HG03039 (cell line): ENCODE data around the gene ELFN1.

ENCODE experiments used
- ATAC-seq: cut with Tn5 transposase; IDR thresholded peaks from one replicate; pipeline ENCODE4 v1.9.1; 2021; ENCODE audit warnings: mild to moderate bottlenecking, moderate library complexity; ENCODE audit not compliant: unreplicated experiment

ELFN1 gene

DNA sequence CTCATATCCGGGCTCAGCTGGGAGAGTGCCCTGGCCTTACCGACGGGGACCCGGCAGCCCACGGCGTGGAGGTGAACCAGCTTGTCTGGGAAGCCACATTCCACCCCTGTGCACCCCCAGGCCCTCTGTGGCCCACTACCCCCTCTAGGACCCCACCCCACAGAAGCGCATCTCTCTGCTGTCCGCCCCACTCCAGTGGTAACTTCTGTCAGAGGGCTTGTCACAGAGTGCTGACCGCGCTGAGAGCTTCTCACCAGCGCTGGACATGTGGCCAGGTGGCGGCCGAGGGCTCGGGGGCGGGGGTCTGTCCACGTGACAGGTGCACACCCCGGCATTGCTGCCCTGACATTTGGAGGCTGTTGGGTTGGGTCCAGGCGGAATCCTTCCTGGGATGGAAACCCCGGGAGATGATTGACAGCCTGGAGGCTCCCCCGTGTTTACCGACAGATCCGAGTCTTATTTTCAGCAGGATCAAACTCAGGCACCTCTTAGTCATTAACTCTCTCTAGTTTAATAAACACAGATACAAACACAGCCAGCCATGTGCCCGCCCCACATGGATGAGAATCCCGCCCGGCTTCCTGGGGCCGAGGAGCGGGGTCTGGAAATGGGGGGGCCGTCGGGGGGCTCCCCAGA lies 5.1 kb downstream of the ELFN1 start:
- no peak for ATAC-seq

DNA sequence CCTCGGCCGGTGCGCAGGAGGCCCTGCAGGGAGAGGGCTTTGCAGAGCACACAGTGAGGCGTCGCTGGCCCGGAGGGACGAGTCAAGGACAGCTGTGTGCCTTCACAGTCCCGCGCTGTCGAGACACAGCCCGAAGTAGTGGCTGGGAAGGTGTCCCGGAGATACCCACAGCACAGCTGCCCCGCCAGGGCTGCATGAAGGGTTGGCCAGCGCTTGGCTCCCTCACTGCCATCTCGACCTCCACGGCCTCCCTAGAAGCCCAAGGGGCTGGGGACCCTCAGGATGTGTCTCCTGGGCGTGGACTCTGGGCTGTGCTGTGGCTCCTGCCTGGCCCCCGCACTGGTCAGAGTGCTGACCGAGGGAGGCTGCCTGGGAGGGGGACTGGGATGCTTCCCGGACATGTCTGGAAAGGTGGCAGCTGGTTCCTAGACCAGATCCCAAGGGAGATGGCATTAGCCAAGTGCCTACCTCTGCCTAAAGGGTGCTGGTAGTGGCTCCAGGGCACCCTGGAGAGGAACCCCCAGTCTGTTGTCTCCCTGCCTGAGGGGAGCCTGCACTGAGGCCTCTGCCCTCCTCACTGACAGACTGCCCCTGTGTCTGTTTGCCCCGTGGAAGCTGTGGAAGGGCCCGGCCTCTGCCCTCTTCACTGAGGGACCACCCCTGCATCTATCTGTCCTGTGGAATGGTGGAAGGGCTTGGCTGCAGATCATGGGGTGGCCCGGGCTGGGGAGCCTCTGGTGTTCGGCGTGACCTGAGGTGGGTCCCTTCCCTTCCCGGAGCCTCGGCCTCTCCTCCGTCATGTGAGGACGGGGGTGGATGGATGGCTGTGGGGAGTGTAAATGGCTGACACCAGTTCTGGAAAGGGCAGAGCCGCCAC lies 5.8 kb downstream of the ELFN1 start:
- ATAC-seq = no peak

- no peak for ATAC-seq
These were observed 6.5 kb downstream of the ELFN1 start for GRCh38 chr7:1676550-1677078.

- ATAC-seq = no peak
These were observed 7.4 kb downstream of the ELFN1 start for GRCh38 chr7:1677206-1678080.

- no peak for ATAC-seq
These were observed 8.0 kb downstream of the ELFN1 start for GRCh38 chr7:1678081-1678543.

DNA sequence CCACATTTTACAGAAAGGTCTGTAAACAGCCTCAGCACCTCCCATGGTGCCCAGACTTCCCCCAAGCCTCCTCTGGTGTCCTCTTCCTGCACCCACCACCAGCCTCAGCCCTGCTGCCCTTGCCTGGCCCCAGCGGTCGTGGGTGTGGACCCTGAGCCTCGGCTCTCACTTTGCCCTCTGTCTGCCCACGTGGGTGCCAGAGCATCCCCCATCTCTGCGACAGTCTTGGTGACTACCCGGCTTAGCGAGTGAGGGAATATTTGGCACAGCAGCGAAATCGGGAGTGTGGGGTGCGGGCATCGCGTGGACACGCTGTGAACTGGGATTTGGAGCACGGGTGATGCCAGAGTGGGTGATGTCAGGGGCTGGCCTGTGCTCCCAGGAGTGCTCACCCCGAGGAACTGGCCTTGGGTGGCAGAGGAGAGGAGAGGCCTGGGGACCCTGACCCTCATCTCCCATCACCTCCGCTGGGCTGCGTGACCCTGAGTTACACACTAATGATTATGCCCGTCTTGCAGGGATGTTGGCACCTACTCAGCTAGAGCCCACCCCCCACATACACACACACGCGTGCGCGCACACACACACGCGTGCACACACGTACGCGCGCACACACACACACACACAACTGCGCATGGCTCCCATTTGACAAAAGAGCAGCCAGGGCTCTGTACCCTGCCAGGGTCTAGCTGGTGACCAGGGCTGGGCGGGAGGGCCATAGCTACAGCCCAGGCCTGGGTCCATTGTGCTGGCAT lies 8.7 kb downstream of the ELFN1 start:
- no peak for ATAC-seq

GRCh38 chr7:1679326-1679965 lies 9.4 kb downstream of the ELFN1 start:
- ATAC-seq = no peak

- no peak for ATAC-seq
These were observed 10.1 kb downstream of the ELFN1 start for GRCh38 chr7:1679966-1680730.

DNA sequence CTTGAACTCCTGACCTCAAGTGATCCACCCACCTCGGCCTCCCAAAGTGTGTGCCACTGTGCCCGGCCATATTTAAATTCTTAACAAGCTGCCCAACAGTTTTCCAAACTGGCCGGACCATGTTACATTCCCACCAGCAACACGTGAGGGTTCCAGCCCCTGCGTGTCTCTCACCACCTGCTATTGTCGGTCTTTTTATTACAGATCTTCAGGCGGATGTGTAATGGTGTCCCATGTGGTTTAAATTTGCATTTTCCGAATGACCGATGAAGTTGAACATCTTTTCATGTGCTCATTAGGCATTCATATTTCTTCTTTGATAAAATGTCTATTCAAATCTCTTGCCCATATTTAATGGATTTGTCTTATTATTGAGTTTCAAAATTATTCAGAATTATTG lies 11.5 kb downstream of the ELFN1 start:
- no peak for ATAC-seq

GRCh38 chr7:1685000-1685624 lies 15.0 kb downstream of the ELFN1 start:
- no peak for ATAC-seq

DNA sequence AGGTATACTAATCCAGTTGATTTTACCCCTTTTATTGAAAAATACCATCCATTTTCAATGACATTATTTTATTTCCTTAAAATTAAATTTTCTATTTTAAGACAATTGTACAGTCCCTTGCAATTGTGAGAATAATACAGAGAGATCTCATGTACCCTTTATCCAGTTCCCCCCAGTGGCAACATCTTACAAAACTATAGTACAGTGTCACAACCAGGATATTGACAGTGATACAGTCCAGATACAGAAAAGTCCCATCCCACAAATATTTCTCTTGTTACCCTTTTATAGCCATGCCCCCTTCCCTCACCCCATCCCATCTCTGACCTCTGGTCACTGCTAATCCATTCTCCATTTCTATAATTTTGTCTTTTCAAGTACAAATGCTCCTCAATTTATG lies 18.5 kb downstream of the ELFN1 start:
- ATAC-seq = no peak

DNA sequence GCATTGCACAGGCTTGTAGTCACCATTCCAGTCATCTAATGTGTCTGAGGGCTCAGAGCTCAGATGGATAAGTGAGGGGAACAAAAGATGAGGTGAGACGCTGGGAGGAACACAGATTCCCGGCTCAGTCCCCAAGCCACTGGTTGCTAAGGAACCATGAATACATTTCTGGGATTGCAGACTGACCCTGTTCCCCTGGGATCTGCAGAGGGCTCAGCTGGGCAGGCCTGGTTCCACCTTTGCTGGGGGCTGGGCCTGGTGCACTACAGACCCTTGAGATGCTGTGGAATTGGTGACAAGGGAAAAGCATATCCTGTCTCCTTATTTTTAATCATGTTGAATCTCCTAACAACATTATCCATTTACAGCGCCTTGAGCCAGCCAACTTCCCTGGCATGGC lies 19.2 kb downstream of the ELFN1 start:
- no peak for ATAC-seq

DNA sequence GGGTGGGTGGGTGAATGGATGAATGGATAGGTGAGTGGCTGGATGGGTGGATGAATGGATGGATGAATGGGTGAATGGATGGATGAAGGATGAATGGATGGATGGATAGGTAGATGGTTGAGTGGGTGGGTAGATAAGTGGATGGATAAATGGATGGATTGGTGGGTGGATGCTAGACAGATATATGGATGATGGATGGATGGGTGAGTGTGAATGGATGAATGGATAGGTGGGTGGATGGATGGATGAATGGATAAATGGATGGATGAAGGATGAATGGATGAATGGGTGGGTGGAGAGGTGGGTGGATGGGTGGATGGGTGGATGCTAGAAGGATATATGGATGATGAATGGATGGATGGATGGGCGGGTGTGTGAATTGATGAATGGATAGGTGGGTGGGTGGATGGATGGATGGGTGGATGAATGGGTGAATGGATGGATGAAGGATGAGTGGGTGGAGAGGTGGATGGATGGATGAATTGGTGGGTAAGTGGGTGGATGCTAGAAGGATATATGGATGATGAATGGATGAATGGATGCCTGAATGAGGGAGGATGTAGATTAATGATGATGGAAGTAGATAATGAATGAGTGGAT lies 20.4 kb downstream of the ELFN1 start:
- no peak for ATAC-seq

- ATAC-seq = no peak
These were observed 21.0 kb downstream of the ELFN1 start for GRCh38 chr7:1691096-1691495.

DNA sequence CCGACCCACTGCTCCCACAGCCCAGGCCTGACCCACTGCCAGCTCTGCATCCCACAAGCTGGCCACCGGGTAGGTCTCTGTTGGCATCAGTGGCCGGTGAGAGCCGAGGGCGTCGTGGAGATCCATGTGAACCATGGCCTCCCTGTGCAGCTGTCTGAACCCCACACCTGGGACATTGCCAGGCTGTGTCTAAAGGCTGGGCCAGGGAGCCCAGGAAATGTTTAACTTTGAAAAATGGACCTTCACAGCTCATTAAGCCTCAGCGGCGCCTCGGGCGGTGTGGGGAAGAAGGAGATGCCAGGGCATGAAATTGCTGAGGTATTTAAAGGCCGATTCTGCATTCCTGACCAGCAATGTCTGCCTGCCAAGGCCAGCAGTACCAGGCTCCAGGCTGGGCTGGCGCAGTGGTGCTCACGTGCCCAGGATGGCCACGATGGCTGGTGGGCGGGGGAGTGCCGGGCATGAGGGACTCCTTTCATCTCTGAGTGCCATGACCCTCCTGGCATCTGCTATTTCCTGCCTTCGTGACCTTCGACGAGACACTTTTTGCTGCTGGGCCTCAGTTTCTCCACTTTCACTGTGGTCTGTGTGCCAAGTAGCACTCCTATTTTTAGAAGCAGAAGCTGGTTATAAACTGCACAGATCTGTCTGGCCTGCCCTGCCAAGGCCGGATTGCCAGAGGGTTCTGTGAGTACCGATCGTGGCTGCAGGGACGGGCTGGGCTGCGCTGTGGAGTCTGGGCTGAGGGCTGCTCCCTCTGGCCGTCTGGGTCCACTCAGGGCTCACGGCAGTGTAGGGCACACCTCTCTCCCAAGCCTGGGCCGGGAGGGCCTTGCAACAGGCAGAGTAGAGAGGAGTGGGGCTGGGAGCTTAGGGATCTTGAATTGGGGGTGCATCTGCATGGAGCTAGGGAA lies 21.8 kb downstream of the ELFN1 start:
- ATAC-seq = no peak

DNA sequence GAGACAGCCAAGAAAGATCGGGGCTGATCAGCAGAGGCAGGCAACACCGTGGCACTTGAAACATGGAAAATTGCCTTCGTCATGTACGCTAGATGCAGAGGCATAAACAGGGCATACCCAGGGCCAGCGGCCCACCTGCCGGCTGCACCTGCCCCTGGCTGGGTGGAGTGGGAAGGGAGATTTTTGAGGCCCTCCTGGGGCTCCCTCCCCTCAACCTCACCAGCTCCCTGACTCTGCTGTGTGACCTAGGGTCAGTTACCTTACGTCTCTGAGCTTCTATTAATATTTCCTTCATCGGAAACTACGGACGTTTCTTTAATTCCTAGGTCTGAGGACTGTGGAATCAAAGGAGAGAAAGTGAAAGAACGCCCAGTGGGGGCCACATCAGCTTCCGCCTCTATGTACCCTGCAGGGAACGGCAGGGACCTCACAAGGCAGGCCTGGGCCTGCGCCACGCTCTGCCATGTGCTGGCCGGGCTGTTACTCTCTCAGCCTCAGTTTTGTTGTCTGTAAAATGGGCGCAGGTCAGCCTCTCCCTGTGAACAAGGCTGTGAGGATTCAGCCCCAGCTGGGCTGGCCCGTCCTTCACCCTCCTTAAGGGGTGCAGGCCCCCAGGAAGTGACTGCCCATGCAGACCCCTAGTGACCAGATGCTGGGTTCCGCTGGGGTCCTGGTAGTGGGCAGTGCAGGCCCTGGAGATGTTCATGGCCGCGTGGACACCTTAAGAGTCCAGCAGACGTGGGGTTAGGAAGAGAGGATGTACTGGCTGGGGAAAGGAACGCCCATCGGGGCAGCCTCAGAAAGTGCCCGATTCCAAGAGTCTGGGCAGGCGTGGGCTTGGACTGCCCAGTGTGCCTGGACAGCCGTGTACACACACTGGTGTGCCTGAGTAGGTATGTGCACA lies 22.7 kb downstream of the ELFN1 start:
- ATAC-seq = no peak
